Astrocyte of the spinal cord (primary cell): Measurements from ENCODE around the gene PISD.
A peak's percentile ranks its signal among the peaks of the same experiment; 100 is the strongest.
"Not testable (repeated sequence)": the region's sequence is repeated elsewhere in the genome, so short reads cannot be mapped to it uniquely, and the experiment has no call there.

Experiments used
- DNase-seq: peaks from one replicate; pipeline ENCODE4 v3.0.0; 2011; ENCODE audit warnings: low read depth, low spot score
- H3K4me3 ChIP-seq: 2 replicates; pipeline ENCODE4 v1.5.1; 2011; ENCODE audit warnings: low read depth, mild to moderate bottlenecking, low read length, moderate library complexity
- CTCF ChIP-seq: IDR thresholded peaks from 2 replicates; pipeline ENCODE4 v1.5.1; 2012; ENCODE audit warnings: low read depth, mild to moderate bottlenecking, low read length, inconsistent platforms
- in situ Hi-C: cut with HindIII; loops from 2 replicates; pipeline ENCODE4 v1.10.0; 2017; ENCODE audit warnings: low sequenced_read_pairs

PISD gene

DNA sequence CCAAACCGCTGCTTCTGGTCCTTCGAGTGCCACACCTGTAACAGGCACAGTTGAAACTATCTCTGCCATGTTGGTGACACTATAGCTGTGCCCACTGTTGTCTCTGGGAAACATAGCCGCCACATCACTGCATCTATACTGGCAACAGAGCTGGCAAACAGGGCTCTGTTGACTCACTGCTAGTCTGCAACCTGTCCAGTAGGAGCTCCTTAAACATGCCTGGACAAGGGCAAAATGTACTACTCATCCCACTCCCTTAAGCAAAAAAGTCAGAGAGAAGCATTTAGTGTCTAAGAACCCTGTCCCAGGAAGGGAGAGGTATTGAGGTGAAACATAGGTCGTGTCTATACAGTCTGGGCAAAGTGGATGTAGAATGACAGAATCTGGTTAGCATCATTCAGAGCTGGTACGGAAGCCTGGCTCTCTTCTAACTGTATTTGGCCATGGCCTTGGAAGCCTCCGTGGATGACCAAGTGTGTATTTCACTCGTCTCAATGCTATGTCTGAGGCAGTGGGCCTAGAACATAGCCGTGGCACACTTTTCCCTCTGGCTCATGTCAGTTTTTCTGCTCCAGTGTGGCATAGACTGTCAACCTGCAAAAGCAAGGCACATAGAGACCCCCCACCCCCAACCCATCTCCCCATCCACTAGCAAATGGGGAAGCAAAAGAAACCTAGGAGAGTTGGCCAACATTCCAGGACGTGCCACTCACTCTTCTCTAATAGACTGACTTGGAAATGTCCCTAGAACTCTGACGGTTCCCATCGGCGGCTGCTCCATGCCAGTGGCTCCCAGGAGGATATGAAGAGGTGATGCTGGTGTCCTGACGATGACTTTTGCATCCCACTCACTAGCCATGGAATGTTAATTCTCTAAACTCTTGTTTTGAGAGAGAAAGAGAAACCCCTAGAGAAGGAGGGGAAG, 21.4 kb upstream of the PISD start:
- in situ Hi-C loops = no loop called here
- H3K4me3 ChIP-seq = no peak overlapping the region
- no peak for DNase-seq
- TF ChIP-seq CTCF = no peak

- in situ Hi-C loops = no loop called here
- DNase-seq = no peak
- H3K4me3 ChIP-seq = no peak overlapping the region
- no peak for TF ChIP-seq CTCF
These were observed 20.7 kb upstream of the PISD start for GRCh38 chr22:31682751-31683150.

DNA sequence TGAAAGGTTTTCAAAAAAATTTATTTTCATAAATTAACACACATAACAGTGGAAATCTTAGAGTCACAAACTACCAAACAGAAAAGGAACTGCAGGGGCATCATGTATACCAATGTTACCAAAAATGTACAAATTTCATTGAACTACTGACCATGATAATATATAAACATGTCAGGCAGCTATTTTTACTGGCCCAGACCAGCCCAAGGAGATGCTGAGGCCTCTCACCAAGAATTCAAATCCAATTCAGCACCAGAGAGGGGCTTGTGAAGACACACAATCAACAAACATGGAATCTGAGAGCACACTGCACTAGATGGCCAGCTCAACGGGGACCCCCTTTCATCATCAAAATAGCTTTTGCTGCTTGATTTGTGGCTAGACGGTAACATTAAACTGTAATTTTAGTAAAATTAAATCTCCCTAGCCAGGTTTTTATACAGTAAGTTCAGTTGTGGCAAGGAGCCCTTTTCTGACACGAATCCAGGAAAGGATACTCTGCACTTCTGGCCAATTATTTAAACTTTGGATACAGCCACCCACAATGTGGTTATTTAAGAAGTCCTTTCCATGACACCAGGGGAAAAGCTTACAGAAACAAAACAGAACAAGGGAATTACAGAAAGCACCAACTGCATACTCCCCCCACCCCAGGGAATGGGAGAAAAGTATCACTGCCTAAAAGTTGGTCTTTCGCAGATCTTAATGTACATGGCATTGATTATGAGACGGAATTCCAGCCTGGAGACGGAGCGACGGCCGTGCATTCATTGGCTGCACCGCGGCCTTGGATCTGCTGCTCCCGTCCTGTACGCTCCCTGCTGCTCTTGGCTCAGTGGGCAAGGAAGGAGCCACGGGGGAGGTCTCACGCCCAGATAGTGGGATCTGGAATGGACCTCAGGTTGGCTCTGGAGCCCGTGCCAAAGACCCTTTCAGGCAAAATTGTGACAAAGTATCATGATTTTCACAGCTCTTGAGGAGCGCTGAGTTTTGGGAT, 19.6 kb upstream of the PISD start:
- DNase-seq = peak; percentile 76
- TF ChIP-seq CTCF = no peak
- H3K4me3 ChIP-seq = no peak overlapping the region
- in situ Hi-C loops = no loop called here

DNA sequence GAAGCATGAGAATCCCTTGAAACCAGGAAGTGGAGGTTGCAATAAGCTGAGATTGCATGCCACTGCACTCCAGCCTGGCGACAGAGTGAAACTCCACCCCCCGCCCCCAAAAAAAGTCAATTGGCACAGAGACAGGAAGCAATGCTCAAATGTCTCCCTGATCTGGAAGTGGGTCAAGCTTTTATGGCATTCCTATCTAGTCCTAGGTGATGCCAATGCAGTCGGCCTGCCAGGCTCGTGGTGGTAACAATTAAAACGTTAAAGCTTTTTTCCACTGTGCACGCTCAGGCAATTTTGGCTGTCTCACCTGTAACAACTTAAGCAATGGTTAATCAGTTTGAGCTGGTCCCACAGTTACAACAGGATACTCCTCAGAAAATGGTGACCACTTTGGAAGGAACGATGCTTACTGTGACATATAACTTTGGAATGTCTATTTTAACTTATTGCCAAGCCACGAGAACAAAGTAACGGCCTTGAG, 18.9 kb upstream of the PISD start:
- H3K4me3 ChIP-seq = no peak overlapping the region
- no peak for TF ChIP-seq CTCF
- DNase-seq = peak; percentile 72
- in situ Hi-C loops = no loop called here

DNA sequence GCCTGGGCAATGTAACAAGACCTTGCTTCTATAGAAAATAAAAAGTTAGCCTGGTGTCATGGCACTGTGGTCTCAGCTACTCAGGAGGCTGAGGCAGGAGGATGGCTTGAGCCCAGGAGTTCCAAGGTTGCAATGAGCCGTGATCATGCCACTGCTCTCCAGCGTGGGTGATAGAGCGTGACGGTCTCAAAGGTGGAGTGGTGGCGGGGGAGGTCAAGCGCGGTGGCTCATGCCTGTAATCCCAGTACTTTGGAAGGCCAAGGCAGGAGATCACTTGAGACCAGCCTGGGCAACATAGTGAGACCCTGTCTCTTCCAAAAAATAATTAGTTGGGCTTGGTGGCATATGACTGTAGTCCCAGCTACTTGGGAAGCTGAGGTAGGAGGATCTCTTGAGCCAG, 16.7 kb upstream of the PISD start:
- H3K4me3 ChIP-seq = no peak overlapping the region
- no peak for TF ChIP-seq CTCF
- DNase-seq = no peak
- in situ Hi-C loops = no loop called here

GRCh38 chr22:31676700-31677099, 14.7 kb upstream of the PISD start:
- in situ Hi-C loops = no loop called here
- TF ChIP-seq CTCF = no peak
- DNase-seq = peak; percentile 93
- H3K4me3 ChIP-seq = peak overlapping the region; percentile 37

GRCh38 chr22:31674219-31674618, 12.2 kb upstream of the PISD start:
- in situ Hi-C loops, H3K4me3 ChIP-seq, DNase-seq: not testable (repeated sequence)

- DNase-seq, H3K4me3 ChIP-seq, in situ Hi-C loops: not testable (repeated sequence)
These were observed 6.8 kb upstream of the PISD start for GRCh38 chr22:31668849-31669248.
